CD4-positive, alpha-beta T cell (primary cell): ENCODE data around the gene SEMA3E. TPM values are rescaled to one million over a fixed set of nuclear protein-coding genes. Genes with fewer than 3 reads are reported as not detected.
"Not testable (repeated sequence)": the region's sequence is repeated elsewhere in the genome, so short reads cannot be mapped to it uniquely, and the experiment has no call there.

Source experiments
- ATAC-seq: fragments of 200-7000 bp; cut with Tn5 transposase; one replicate; pipeline ENCODE4 v1.10.0; 2022; ENCODE audit warnings: mild to moderate bottlenecking; ENCODE audit not compliant: poor library complexity
- CTCF ChIA-PET: fragments of 350-600 bp; sonication (Branson Sonifier 250); formaldehyde crosslinking; loops from one replicate; lab custom pipeline; 2021; ENCODE audit warnings: antibody characterized with exemption, inconsistent platforms; lab: Charles Lee
- POLR2A ChIA-PET: fragments of 350-600 bp; sonication (Branson Sonifier 250); formaldehyde crosslinking; loops from one replicate; lab custom pipeline; 2021; ENCODE audit warnings: antibody characterized with exemption, inconsistent platforms; lab: Charles Lee
- DNase-seq, 14 experiments: peaks; one replicate each; pipeline ENCODE4 v3.0.0-alpha.2; 2013 to 2020; ENCODE audit warnings: mixed read lengths in 2 of 14
- H3K27ac ChIP-seq, 2 donors: one replicate each; pipeline versions ENCODE4 v1.5.1 to v1.7.0; 2013; ENCODE audit warnings: low read length in 2 of 2, low read depth in 1 of 2, mild to moderate bottlenecking in 1 of 2
- H3K27me3 ChIP-seq, 2 experiments: 1 replicate in 1 of 2; 2 replicates in 1 of 2; pipeline versions ENCODE4 v1.6.1 to v1.7.0; 2013; ENCODE audit warnings: low read length in 2 of 2, control low read depth in 1 of 2, mild to moderate bottlenecking in 1 of 2, moderate library complexity in 1 of 2; ENCODE audit not compliant: insufficient read depth in 2 of 2, control insufficient read depth in 1 of 2
- H3K36me3 ChIP-seq: one replicate; pipeline ENCODE4 v1.6.1; 2013; ENCODE audit warnings: low read length, control low read depth; ENCODE audit not compliant: insufficient read depth
- H3K4me1 ChIP-seq: one replicate; pipeline ENCODE4 v1.6.1; 2013; ENCODE audit warnings: low read length, control low read depth; ENCODE audit not compliant: insufficient read depth
- H3K4me3 ChIP-seq: one replicate; pipeline ENCODE4 v1.5.1; 2013; ENCODE audit warnings: mild to moderate bottlenecking, low read length, moderate library complexity
- H3K9me3 ChIP-seq, 2 experiments: 1 replicate in 1 of 2; 2 replicates in 1 of 2; pipeline versions ENCODE4 v1.6.1 to v1.7.0; 2013; ENCODE audit warnings: low read length in 2 of 2, mild to moderate bottlenecking in 2 of 2, control low read depth in 1 of 2, moderate library complexity in 1 of 2; ENCODE audit not compliant: control insufficient read depth in 1 of 2, insufficient read depth in 1 of 2
- H3K27ac Mint-ChIP-seq: one replicate; pipeline ENCODE4 v1.8.0; 2020; ENCODE audit warnings: mixed read lengths
- H3K27me3 Mint-ChIP-seq: one replicate; pipeline ENCODE4 v1.8.0; 2021; ENCODE audit warnings: mixed read lengths
- H3K36me3 Mint-ChIP-seq: one replicate; pipeline ENCODE4 v1.8.0; 2021; ENCODE audit warnings: low read depth, mixed read lengths
- H3K4me1 Mint-ChIP-seq: one replicate; pipeline ENCODE4 v1.8.0; 2021; ENCODE audit warnings: low read depth, mixed read lengths
- H3K4me3 Mint-ChIP-seq: one replicate; pipeline ENCODE4 v1.8.0; 2020; ENCODE audit warnings: mild to moderate bottlenecking, mixed read lengths
- H3K9me3 Mint-ChIP-seq: one replicate; pipeline ENCODE4 v1.8.0; 2020; ENCODE audit warnings: mixed read lengths
- CTCF ChIP-seq: fragments of 200-600 bp; IDR thresholded peaks from one replicate; pipeline ENCODE4 v1.8.0; 2022; ENCODE audit warnings: antibody characterized with exemption, mild to moderate bottlenecking
- intact Hi-C, 2 experiments: fragments of 100-400 bp; cut with DNase I in 1 of 2; cut with micrococcal nuclease in 1 of 2; formaldehyde crosslinking; loops; one replicate each; pipeline versions ENCODE4 v1.15.1 to v1.9.0; 2023 to 2025; cut with DNase I, micrococcal nuclease
- total RNA-seq, 174 experiments: library from RNA in 2 of 174; stranded (reverse) in 2 of 174; gene quantifications; one replicate each; pipeline ENCODE4 v1.2.3 and lab custom pipeline; 2021 to 2026

Gene SEMA3E
- total RNA-seq, 2 experiments from 2014 or later = not detected

GRCh38 chr7:83459101-83459929 lies 189.6 kb downstream of the SEMA3E start:
- H3K4me1 ChIP-seq, H3K27ac ChIP-seq, H3K4me3 Mint-ChIP-seq, H3K9me3 ChIP-seq, POLR2A ChIA-PET, ATAC-seq, intact Hi-C loops, CTCF ChIA-PET, H3K36me3 Mint-ChIP-seq, H3K27me3 ChIP-seq, DNase-seq, H3K9me3 Mint-ChIP-seq, H3K27ac Mint-ChIP-seq, H3K4me3 ChIP-seq, H3K4me1 Mint-ChIP-seq, H3K27me3 Mint-ChIP-seq, H3K36me3 ChIP-seq: not testable (repeated sequence)

- Mint-ChIP-seq H3K4me3 (no peak overlapping the region), H3K4me1 (no peaks in the 10 kb centered on the region), H3K36me3 (no peaks in the 10 kb centered on the region), H3K9me3 (no peaks in the 10 kb centered on the region), H3K27me3 (no peaks in the 10 kb centered on the region), H3K27ac (no peak overlapping the region)
- Histone ChIP-seq H3K36me3 (no peaks in the 10 kb centered on the region), H3K4me1 (no peaks in the 10 kb centered on the region), H3K4me3 (no peak overlapping the region), H3K27me3 (no peaks in the 10 kb centered on the region), H3K27ac (no peak overlapping the region), H3K9me3 (peaks cover 0 to 3% of the 10 kb centered on the region in 2 experiments)
- DNase-seq = no peak
- intact Hi-C loops = no loop called here
- no peak for ATAC-seq
- POLR2A ChIA-PET = no interaction called here
- CTCF ChIA-PET = no interaction called here
- TF ChIP-seq CTCF = no peak
Observed at GRCh38 chr7:83457022-83457892, 191.7 kb downstream of the SEMA3E start.

DNA sequence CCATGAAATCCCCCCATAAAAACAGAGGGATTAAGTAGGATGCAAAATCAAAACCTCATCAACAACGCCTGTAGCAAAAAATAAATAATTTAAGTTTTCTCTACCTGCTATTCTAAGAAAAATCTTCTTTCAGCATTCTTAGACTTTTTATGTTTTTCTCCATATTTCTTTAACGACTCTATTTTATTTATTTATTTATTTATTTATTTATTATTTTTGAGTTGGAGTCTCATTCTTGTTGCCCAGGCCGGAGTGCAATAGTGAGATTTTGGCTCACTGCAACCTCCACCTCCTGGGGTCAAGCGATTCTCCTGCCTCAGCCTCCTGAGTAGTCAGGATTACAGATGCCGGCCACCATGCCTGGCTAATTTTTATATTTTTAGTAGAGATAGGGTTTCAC lies 192.5 kb downstream of the SEMA3E start:
- Histone ChIP-seq H3K27ac (no peak overlapping the region), H3K27me3 (no peaks in the 10 kb centered on the region), H3K4me3 (no peak overlapping the region), H3K9me3 (peaks cover 0 to 3% of the 10 kb centered on the region in 2 experiments), H3K4me1 (no peaks in the 10 kb centered on the region), H3K36me3 (no peaks in the 10 kb centered on the region)
- no peak for DNase-seq
- Mint-ChIP-seq H3K36me3 (no peaks in the 10 kb centered on the region), H3K9me3 (no peaks in the 10 kb centered on the region), H3K4me3 (no peak overlapping the region), H3K27ac (no peak overlapping the region), H3K27me3 (no peaks in the 10 kb centered on the region), H3K4me1 (no peaks in the 10 kb centered on the region)
- TF ChIP-seq CTCF = no peak
- intact Hi-C loops = no loop called here
- CTCF ChIA-PET = no interaction called here
- no peak for ATAC-seq
- POLR2A ChIA-PET = no interaction called here
